Renal pelvis (tissue), 4 donors: ENCODE measurements around the gene GABRB1. TPM values are rescaled to one million over a fixed set of nuclear protein-coding genes. Genes with fewer than 3 reads are reported as not detected.

Experiments used
- DNase-seq: peaks from one replicate; pipeline ENCODE4 v3.0.0-alpha.2; 2013
- polyA plus RNA-seq, 3 donors: library from polyadenylated mRNA; unstranded; fragments of 120-200 nt; gene quantifications; one replicate each; pipeline ENCODE4 v1.2.1, GENCODE V29; 2013; ENCODE audit not compliant: insufficient read length in 3 of 3

The GABRB1 gene
- polyA plus RNA-seq, 3 donors: 0.27 to 1.2 (median 1.2) TPM

- DNase-seq: no peak
Measured at GRCh38 chr4:47045261-47045660, 13.9 kb downstream of the GABRB1 start.

GRCh38 chr4:47049347-47049746 lies 18.0 kb downstream of the GABRB1 start:
- no peak for DNase-seq

- peak; percentile 30 for DNase-seq
Measured at GRCh38 chr4:47050761-47051725, 19.7 kb downstream of the GABRB1 start.

- DNase-seq: no peak
Measured at GRCh38 chr4:47053485-47053884, 22.1 kb downstream of the GABRB1 start.

- no peak for DNase-seq
Measured at GRCh38 chr4:47054130-47054529, 22.8 kb downstream of the GABRB1 start.

GRCh38 chr4:47057991-47058390 lies 26.6 kb downstream of the GABRB1 start:
- no peak for DNase-seq

GRCh38 chr4:47060561-47060960 lies 29.2 kb downstream of the GABRB1 start:
- DNase-seq: no peak

GRCh38 chr4:47061435-47061834 lies 30.1 kb downstream of the GABRB1 start:
- no peak for DNase-seq

GRCh38 chr4:47065051-47065481 lies 33.7 kb downstream of the GABRB1 start:
- DNase-seq: no peak

- no peak for DNase-seq
Measured at GRCh38 chr4:47068986-47069385, 37.6 kb downstream of the GABRB1 start.

- DNase-seq: no peak
Measured at GRCh38 chr4:47071901-47072341, 40.6 kb downstream of the GABRB1 start.

GRCh38 chr4:47073647-47074046 lies 42.3 kb downstream of the GABRB1 start:
- no peak for DNase-seq

- no peak for DNase-seq
Measured at GRCh38 chr4:47074816-47075215, 43.4 kb downstream of the GABRB1 start.

- no peak for DNase-seq
Measured at GRCh38 chr4:47075262-47075661, 43.9 kb downstream of the GABRB1 start.

- no peak for DNase-seq
Measured at GRCh38 chr4:47075919-47076318, 44.6 kb downstream of the GABRB1 start.

GRCh38 chr4:47084111-47084510 lies 52.7 kb downstream of the GABRB1 start:
- no peak for DNase-seq

GRCh38 chr4:47084795-47085194 lies 53.4 kb downstream of the GABRB1 start:
- DNase-seq: no peak

- DNase-seq: no peak
Measured at GRCh38 chr4:47088298-47088697, 56.9 kb downstream of the GABRB1 start.

- no peak for DNase-seq
Measured at GRCh38 chr4:47095884-47096283, 64.5 kb downstream of the GABRB1 start.

GRCh38 chr4:47101453-47101852 lies 70.1 kb downstream of the GABRB1 start:
- DNase-seq: no peak

- DNase-seq: no peak
Measured at GRCh38 chr4:47104986-47105385, 73.6 kb downstream of the GABRB1 start.

GRCh38 chr4:47106561-47106960 lies 75.2 kb downstream of the GABRB1 start:
- DNase-seq: no peak

- no peak for DNase-seq
Measured at GRCh38 chr4:47109379-47109778, 78.0 kb downstream of the GABRB1 start.
